Endothelial cell of umbilical vein (primary cell): ENCODE data around the gene MYO1E. TPM values are rescaled to one million over a fixed set of nuclear protein-coding genes. Genes with fewer than 3 reads are reported as not detected.

Source experiments
- BruUV-seq: library from RNA; stranded (reverse); fragments of 400-500 nt; replicated peaks from 2 replicates; lab custom pipeline; 2021; lab: Mats Ljungman, UMichigan
- CTCF ChIA-PET: fragments of 300-600, 350-600 bp; sonication (Branson Sonifier 250); formaldehyde crosslinking; loops from one replicate; lab custom pipeline; 2021; ENCODE audit warnings: antibody characterized with exemption, inconsistent platforms; lab: Charles Lee
- POLR2A ChIA-PET: fragments of 300-600, 350-600 bp; sonication (Branson Sonifier 250); formaldehyde crosslinking; loops from one replicate; lab custom pipeline; 2021; ENCODE audit warnings: antibody characterized with exemption, inconsistent platforms; lab: Charles Lee
- DNase-seq: peaks from one replicate; pipeline ENCODE4 v3.0.0-alpha.2; 2011; ENCODE audit warnings: low read depth, low spot score
- FAIRE-seq: peaks from 2 replicates; lab custom pipeline; 2011; peaks lifted over from hg19 to GRCh38; lab: Jason Lieb, UNC
- H2AFZ ChIP-seq: 2 replicates; pipeline ENCODE4 v1.6.0; 2012; ENCODE audit warnings: low read depth, low read length, control low read depth, inconsistent platforms
- H3K27ac ChIP-seq: 2 replicates; pipeline ENCODE4 v1.5.1; 2011; ENCODE audit warnings: low read depth, mild to moderate bottlenecking, control low read depth, low read length, moderate library complexity; ENCODE audit not compliant: insufficient read depth
- H3K27me3 ChIP-seq, 2 experiments: 2 replicates each; pipeline versions ENCODE4 v1.6.0 to v1.6.1; 2011; ENCODE audit warnings: low read length in 2 of 2, mixed read lengths in 1 of 2; ENCODE audit not compliant: control insufficient read depth in 2 of 2, insufficient read depth in 2 of 2
- H3K36me3 ChIP-seq, 2 experiments: 2 replicates in 1 of 2; 3 replicates in 1 of 2; pipeline ENCODE4 v1.5.1; 2011; ENCODE audit warnings: low read length in 2 of 2, mild to moderate bottlenecking in 1 of 2, moderate library complexity in 1 of 2; ENCODE audit not compliant: control insufficient read depth in 2 of 2, insufficient read depth in 2 of 2; ENCODE audit errors: extremely low read depth in 1 of 2
- H3K4me1 ChIP-seq: 3 replicates; pipeline ENCODE4 v1.5.1; 2011; ENCODE audit warnings: mild to moderate bottlenecking, low read length; ENCODE audit not compliant: control insufficient read depth, insufficient read depth; ENCODE audit errors: extremely low read depth
- H3K4me2 ChIP-seq: 2 replicates; pipeline ENCODE4 v1.6.1; 2011; ENCODE audit warnings: low read length, control low read depth, mixed read lengths; ENCODE audit not compliant: insufficient read depth
- H3K4me3 ChIP-seq, 3 experiments: fragments of 200-600 bp in 1 of 3; sonication (generic), shearing (Covaris generic) in 1 of 3; replicated peaks in 1 of 3; 2 replicates each; pipeline ENCODE4 v1.5.1; 2011 to 2016; ENCODE audit warnings: control low read depth in 3 of 3, low read length in 3 of 3, mild to moderate bottlenecking in 2 of 3, inconsistent platforms in 1 of 3, low read depth in 1 of 3, moderate library complexity in 1 of 3; ENCODE audit not compliant: insufficient read depth in 1 of 3
- H3K79me2 ChIP-seq: 2 replicates; pipeline ENCODE4 v1.6.0; 2012; ENCODE audit warnings: low read length, inconsistent platforms; ENCODE audit not compliant: control insufficient read depth, insufficient read depth
- H3K9ac ChIP-seq: replicated peaks from 2 replicates; pipeline ENCODE3; 2011; ENCODE audit warnings: low read length, control low read depth; ENCODE audit not compliant: insufficient read depth; ENCODE audit errors: extremely low read depth
- H3K9me1 ChIP-seq: replicated peaks from 3 replicates; pipeline ENCODE4 v1.6.0; 2011; ENCODE audit warnings: mild to moderate bottlenecking, low read length; ENCODE audit not compliant: control insufficient read depth, insufficient read depth; ENCODE audit errors: extremely low read depth
- H3K9me3 ChIP-seq: replicated peaks from 2 replicates; pipeline ENCODE4 v1.5.1; 2012; ENCODE audit warnings: low read length, inconsistent platforms; ENCODE audit not compliant: control insufficient read depth, insufficient read depth
- H4K20me1 ChIP-seq: replicated peaks from 2 replicates; pipeline ENCODE3; 2011; ENCODE audit warnings: mild to moderate bottlenecking, low read length; ENCODE audit not compliant: control insufficient read depth, insufficient read depth; ENCODE audit errors: extremely low read depth
- CTCF ChIP-seq, 2 donors: IDR thresholded peaks; 1 replicate in 1 of 2; 2 replicates in 1 of 2; pipeline ENCODE4 v1.5.1; 2011; ENCODE audit warnings: low read length in 2 of 2, mild to moderate bottlenecking in 2 of 2, moderate library complexity in 2 of 2, control low read depth in 1 of 2, inconsistent platforms in 1 of 2, low read depth in 1 of 2; ENCODE audit not compliant: insufficient read depth in 1 of 2; ENCODE audit errors: extremely low read depth in 1 of 2
- EZH2 ChIP-seq: IDR thresholded peaks from 2 replicates; pipeline ENCODE4 v1.6.1; 2012; ENCODE audit warnings: borderline replicate concordance, low read depth, mild to moderate bottlenecking, moderate library complexity, low read length, inconsistent platforms; ENCODE audit not compliant: severe bottlenecking
- FOS ChIP-seq: IDR thresholded peaks from 2 replicates; pipeline ENCODE4 v1.6.1; 2011; ENCODE audit warnings: mild to moderate bottlenecking, low read length, moderate library complexity, borderline replicate concordance; ENCODE audit not compliant: insufficient read depth
- GATA2 ChIP-seq: IDR thresholded peaks from 2 replicates; pipeline ENCODE4 v1.7.0; 2011; ENCODE audit warnings: low read depth, mild to moderate bottlenecking, moderate library complexity, mixed read lengths, low read length; ENCODE audit not compliant: insufficient read length, insufficient read depth
- JUN ChIP-seq: IDR thresholded peaks from 2 replicates; pipeline ENCODE4 v1.6.1; 2011; ENCODE audit warnings: borderline replicate concordance, low read depth; ENCODE audit not compliant: insufficient read length, insufficient read depth
- MAX ChIP-seq: IDR thresholded peaks from 2 replicates; pipeline ENCODE4 v1.6.1; 2011; ENCODE audit not compliant: insufficient read depth, insufficient read length
- MYC ChIP-seq: IDR thresholded peaks from one replicate; pipeline ENCODE4 v1.6.1; 2011; ENCODE audit warnings: mild to moderate bottlenecking, low read depth, low read length
- POLR2A ChIP-seq: IDR thresholded peaks from 2 replicates; pipeline ENCODE4 v1.6.1; 2012; ENCODE audit warnings: low read depth, mild to moderate bottlenecking, control low read depth, low read length
- POLR2AphosphoS5 ChIP-seq: IDR thresholded peaks from 2 replicates; pipeline ENCODE4 v1.6.1; 2012; ENCODE audit warnings: low read depth, mild to moderate bottlenecking, control low read depth, low read length, moderate library complexity; ENCODE audit not compliant: insufficient read depth
- dilution Hi-C: fragments of 300-500 bp; cut with MboI; formaldehyde crosslinking; loops from one replicate; pipeline ENCODE4 v1.15.0; 2019; ENCODE audit warnings: low sequenced_read_pairs; ENCODE audit not compliant: extremely low pct_ligation_motif_present
- intact Hi-C: fragments of 100-400 bp; cut with micrococcal nuclease; formaldehyde crosslinking; loops from one replicate; pipeline ENCODE4 v1.10.0; 2022
- polyA plus RNA-seq, 4 experiments: library from polyadenylated mRNA; depleted of rRNA in 3 of 4; stranded (reverse) in 3 of 4; unstranded in 1 of 4; fragments of >200 nt; gene quantifications; 2 replicates each; pipeline versions ENCODE4 v1.2.1 to v1.2.3, GENCODE V29; 2011 to 2012; ENCODE audit warnings: missing spikeins in 1 of 4
- total RNA-seq: library from RNA; stranded (reverse); gene quantifications from 2 replicates; pipeline ENCODE4 v1.2.3, GENCODE V29; 2021

Gene MYO1E
- total and polyA plus RNA-seq, 2 donors (not counting 3 experiments of a cell fraction or from before 2014, with no cell fraction given): 31.6 to 218 TPM

GRCh38 chr15:59304807-59305206, 67.9 kb downstream of the MYO1E start:
- Histone ChIP-seq H3K36me3 (no peaks in the 10 kb centered on the region), H3K4me3 (no peak overlapping the region), H3K9me3 (no peaks in the 10 kb centered on the region), H3K27me3 (no peaks in the 10 kb centered on the region), H3K4me2 (peak overlapping the region; percentile 6), H3K79me2 (peaks cover 57% of the 10 kb centered on the region), H3K27ac (peak overlapping the region; percentile 55), H4K20me1 (no peaks in the 10 kb centered on the region), H3K4me1 (peaks cover 56% of the 10 kb centered on the region), H2AFZ (no peak overlapping the region), H3K9ac (no peak overlapping the region), H3K9me1 (no peaks in the 10 kb centered on the region)
- dilution Hi-C loops: no loop called here
- no TSS peak for BruUV-seq
- intact Hi-C loops: no loop called here
- DNase-seq: no peak
- no peak for TF ChIP-seq EZH2
- TF ChIP-seq FOS: no peak
- TF ChIP-seq POLR2A: no peak
- no peak for TF ChIP-seq GATA2
- TF ChIP-seq MYC: no peak
- TF ChIP-seq MAX: no peak
- TF ChIP-seq CTCF (IDR thresholded peaks at IDR 0.05; ENCODE audit: extremely low read depth in 1 of 2, insufficient read depth in 1 of 2, low read depth in 1 of 2, low read length in 2 of 2): no peak
- no peak for TF ChIP-seq POLR2AphosphoS5
- TF ChIP-seq JUN: no peak
- FAIRE-seq: no peak
- ChIA-PET POLR2A (interaction anchor here (1.5 kb wide), 1 partner anchor 68 kb away, joined by 4 read pairs; the partner anchor contains the start of gene MYO1E), CTCF (interaction anchor here (0.8 to 2.7 kb wide), 3 partner anchors 10 to 57 kb away, joined by 3 to 17 read pairs (median 7); no protein-coding TSS in a partner anchor)
